Dendritic cell treated with granulocyte-macrophage colony-stimulating factor and Interleukin-4, amounts not matched to agents 40 ng/mL and 50 ng/mL, for 4 days (primary cell): ENCODE results near the gene FIBCD1.

Experiments used
- H3K27ac Mint-ChIP-seq: one replicate; pipeline ENCODE4 v1.8.0; 2022; ENCODE audit warnings: mild to moderate bottlenecking, mixed read lengths
- H3K27me3 Mint-ChIP-seq: one replicate; pipeline ENCODE4 v1.8.0; 2022; ENCODE audit warnings: mild to moderate bottlenecking, mixed read lengths
- H3K36me3 Mint-ChIP-seq: one replicate; pipeline ENCODE4 v1.8.0; 2022; ENCODE audit warnings: low read depth, mixed read lengths
- H3K4me1 Mint-ChIP-seq: one replicate; pipeline ENCODE4 v1.8.0; 2022; ENCODE audit warnings: low read depth, mixed read lengths
- H3K4me3 Mint-ChIP-seq: one replicate; pipeline ENCODE4 v1.8.0; 2022; ENCODE audit warnings: mild to moderate bottlenecking, moderate library complexity, mixed read lengths
- H3K9me3 Mint-ChIP-seq: one replicate; pipeline ENCODE4 v1.8.0; 2022; ENCODE audit warnings: mixed read lengths
- intact Hi-C: fragments of 100-400 bp; cut with micrococcal nuclease; formaldehyde crosslinking; loops from one replicate; pipeline ENCODE4 v1.15.0; 2022

FIBCD1 gene

GRCh38 chr9:130932255-130933079 is 6.6 kb downstream of the FIBCD1 start:
- Mint-ChIP-seq H3K4me1 (no peaks in the 10 kb centered on the region), H3K9me3 (no peaks in the 10 kb centered on the region), H3K4me3 (no peak overlapping the region), H3K27me3 (peaks cover 61% of the 10 kb centered on the region), H3K27ac (no peak overlapping the region), H3K36me3 (no peaks in the 10 kb centered on the region)
- intact Hi-C loops: no loop called here

DNA sequence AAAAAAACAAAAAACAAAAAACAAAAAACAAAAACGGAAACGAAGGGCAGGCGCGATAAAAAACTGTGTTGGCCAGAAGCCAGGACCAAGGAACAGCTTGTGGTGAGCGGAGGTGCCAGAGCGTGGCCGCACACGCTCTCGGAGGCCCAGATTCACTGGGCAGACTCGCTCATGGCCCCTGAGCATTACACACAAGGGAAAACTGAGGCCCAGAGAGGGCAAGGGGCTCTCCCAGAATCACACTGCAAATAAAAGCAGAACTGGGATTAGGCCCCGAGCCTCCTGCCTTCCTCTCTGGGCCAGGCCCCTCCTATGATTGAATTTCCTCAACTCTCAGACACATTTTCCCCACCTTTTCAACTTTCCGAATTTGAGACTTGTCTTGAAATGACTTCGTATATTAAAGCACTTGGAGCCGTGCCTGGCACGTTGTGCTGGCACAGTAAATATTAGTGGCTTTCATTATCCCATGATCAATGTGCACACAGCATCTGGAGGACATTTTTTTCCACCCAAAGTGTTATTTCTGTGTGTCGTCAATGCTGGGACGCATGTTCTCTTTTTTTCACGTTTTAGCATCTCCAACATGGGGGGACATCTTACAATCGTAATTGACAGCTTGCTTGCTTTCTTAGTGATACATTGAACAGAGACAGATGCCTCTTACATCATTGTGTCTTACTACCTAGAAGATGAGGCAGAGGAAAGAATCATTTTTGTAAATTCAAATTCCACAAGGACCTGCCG is 7.4 kb downstream of the FIBCD1 start:
- Mint-ChIP-seq H3K27ac (no peak overlapping the region), H3K36me3 (no peaks in the 10 kb centered on the region), H3K9me3 (no peaks in the 10 kb centered on the region), H3K27me3 (peaks cover 53% of the 10 kb centered on the region), H3K4me1 (no peaks in the 10 kb centered on the region), H3K4me3 (no peak overlapping the region)
- intact Hi-C loops: no loop called here

DNA sequence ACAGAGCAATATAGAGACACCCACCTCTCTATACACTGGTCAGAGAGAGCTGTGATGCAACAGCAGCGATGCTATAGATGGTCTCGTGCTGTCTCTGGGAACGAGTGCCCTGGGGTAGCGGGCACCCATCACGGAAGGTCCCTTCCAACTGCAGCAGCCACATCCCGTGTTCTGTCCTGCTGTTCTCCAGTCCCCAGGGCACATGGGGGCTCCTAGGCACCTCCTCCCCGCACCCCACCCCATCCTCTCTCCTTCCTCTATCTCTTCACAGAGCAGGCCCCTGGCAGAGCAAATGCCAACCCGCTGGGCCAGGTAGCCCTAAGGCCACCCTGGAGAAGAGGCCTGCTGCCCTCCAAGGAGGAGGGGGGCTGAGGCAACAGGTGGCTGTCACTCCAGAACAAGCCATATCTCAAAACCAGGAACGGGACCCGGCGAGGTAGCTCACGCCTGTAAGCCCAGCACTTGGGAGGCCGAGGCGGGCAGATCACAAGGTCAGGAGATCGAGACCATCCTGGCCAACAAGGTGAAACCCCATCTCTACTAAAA is 8.2 kb downstream of the FIBCD1 start:
- no peak overlapping the region for H3K27ac Mint-ChIP-seq
- H3K4me1 Mint-ChIP-seq: peaks cover 5% of the 10 kb centered on the region
- no peak overlapping the region for H3K4me3 Mint-ChIP-seq
- intact Hi-C loops: no loop called here
- H3K27me3 Mint-ChIP-seq: peaks cover 46% of the 10 kb centered on the region
- no peaks in the 10 kb centered on the region for H3K36me3 Mint-ChIP-seq
- no peaks in the 10 kb centered on the region for H3K9me3 Mint-ChIP-seq

DNA sequence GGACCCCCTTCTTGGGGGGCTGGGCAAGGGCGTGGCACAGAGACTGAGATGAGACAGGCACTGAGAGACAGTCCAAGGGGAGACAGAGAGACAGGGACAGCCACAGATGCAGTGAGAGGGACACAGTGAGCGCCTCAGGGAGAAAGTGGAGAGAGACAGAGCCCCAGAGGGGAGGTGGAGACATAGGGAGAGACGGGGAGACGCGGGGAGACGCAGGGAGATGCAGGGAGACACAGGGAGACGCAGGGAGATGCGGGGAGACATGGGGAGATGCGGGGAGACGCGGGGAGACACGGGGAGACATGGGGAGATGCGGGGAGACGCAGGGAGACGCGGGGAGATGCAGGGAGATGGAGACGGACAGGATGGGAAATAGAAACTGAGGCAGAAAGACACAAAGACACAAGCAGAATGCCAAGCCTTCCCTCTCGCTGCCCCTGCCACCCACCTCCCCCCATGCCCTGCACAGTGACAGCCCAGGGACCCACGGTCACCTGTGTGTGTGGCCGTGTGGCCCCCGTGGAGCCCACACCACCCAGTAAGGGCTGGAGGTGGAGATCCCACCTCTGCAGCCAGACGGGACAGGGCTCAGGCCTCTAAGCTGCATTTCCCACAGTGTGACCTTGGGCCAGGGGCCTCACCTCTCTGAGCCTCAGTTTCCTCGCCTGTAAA is 8.8 kb downstream of the FIBCD1 start:
- Mint-ChIP-seq H3K27ac (no peak overlapping the region), H3K9me3 (no peaks in the 10 kb centered on the region), H3K4me1 (peaks cover 6% of the 10 kb centered on the region), H3K4me3 (no peak overlapping the region), H3K36me3 (no peaks in the 10 kb centered on the region), H3K27me3 (peaks cover 42% of the 10 kb centered on the region)
- intact Hi-C loops: no loop called here

DNA sequence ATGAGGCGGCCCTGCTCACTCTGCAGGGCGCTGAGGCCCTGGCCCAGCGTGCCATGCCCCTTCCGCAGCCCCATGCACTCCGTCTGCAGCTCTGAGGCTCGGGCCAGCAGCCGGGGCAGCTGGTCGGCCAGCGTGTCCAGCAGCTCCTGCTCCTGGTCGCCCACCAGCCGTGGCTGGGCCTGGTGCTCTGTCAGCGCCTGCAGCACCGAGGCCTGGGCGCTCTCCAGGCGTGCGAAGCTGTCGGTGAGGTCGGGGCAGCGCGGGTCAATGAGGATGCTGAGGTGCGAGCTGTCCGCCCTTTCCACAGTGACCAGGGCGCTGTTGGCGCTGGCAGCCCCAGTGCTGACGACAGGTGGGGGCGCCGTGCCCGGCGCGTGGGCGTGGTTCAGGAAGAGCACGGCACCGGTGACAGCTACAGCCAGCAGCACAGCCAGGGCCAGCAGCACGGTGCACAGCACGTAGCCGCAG is 9.4 kb downstream of the FIBCD1 start:
- peaks cover 39% of the 10 kb centered on the region for H3K27me3 Mint-ChIP-seq
- H3K9me3 Mint-ChIP-seq: no peaks in the 10 kb centered on the region
- intact Hi-C loops: no loop called here
- peaks cover 6% of the 10 kb centered on the region for H3K4me1 Mint-ChIP-seq
- no peaks in the 10 kb centered on the region for H3K36me3 Mint-ChIP-seq
- no peak overlapping the region for H3K4me3 Mint-ChIP-seq
- H3K27ac Mint-ChIP-seq: no peak overlapping the region

- intact Hi-C loops: no loop called here
Observed at GRCh38 chr9:130927995-130928900, 10.8 kb downstream of the FIBCD1 start.

GRCh38 chr9:130927338-130927737 is 11.7 kb downstream of the FIBCD1 start:
- no peaks in the 10 kb centered on the region for H3K9me3 Mint-ChIP-seq
- H3K27ac Mint-ChIP-seq: no peak overlapping the region
- H3K4me1 Mint-ChIP-seq: peaks cover 6% of the 10 kb centered on the region
- H3K27me3 Mint-ChIP-seq: peaks cover 24% of the 10 kb centered on the region
- intact Hi-C loops: no loop called here
- H3K4me3 Mint-ChIP-seq: no peak overlapping the region
- H3K36me3 Mint-ChIP-seq: no peaks in the 10 kb centered on the region

More at GRCh38 chr9:130927995-130928900, 10.8 kb downstream of the FIBCD1 start:
- H3K36me3 Mint-ChIP-seq: no peaks in the 10 kb centered on the region
- H3K9me3 Mint-ChIP-seq: no peaks in the 10 kb centered on the region
- no peak overlapping the region for H3K27ac Mint-ChIP-seq
- no peak overlapping the region for H3K4me3 Mint-ChIP-seq
- peaks cover 6% of the 10 kb centered on the region for H3K4me1 Mint-ChIP-seq
- H3K27me3 Mint-ChIP-seq: peaks cover 27% of the 10 kb centered on the region

GRCh38 chr9:130925050-130925678 is 13.9 kb downstream of the FIBCD1 start:
- H3K36me3 Mint-ChIP-seq: no peaks in the 10 kb centered on the region
- no peaks in the 10 kb centered on the region for H3K9me3 Mint-ChIP-seq

DNA sequence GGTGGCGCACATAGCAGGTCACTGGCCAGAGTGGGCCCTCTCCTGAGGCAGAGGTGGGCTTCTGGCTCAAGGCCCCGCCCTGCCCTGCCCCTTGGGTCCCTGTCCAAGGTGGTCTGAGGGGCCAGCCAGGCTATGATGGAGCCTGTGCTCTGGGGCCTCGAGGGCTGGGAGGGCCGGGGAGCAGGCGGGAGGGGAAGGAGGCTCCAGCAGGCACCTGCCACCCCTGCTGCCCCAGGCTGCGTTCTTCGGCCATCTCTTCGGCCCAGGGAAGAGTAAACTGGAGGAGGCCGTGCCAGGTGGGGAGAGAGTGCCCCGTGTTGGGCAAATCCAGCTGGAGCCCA is 14.6 kb downstream of the FIBCD1 start:
- Mint-ChIP-seq H3K9me3 (no peaks in the 10 kb centered on the region), H3K27me3 (peaks cover 19% of the 10 kb centered on the region), H3K4me1 (peaks cover 6% of the 10 kb centered on the region), H3K27ac (no peak overlapping the region), H3K4me3 (no peak overlapping the region), H3K36me3 (no peaks in the 10 kb centered on the region)
- intact Hi-C loops: no loop called here

More at GRCh38 chr9:130925050-130925678, 13.9 kb downstream of the FIBCD1 start:
- intact Hi-C loops: no loop called here
- Mint-ChIP-seq H3K27ac (no peak overlapping the region), H3K4me1 (peaks cover 6% of the 10 kb centered on the region), H3K27me3 (peaks cover 18% of the 10 kb centered on the region), H3K4me3 (no peak overlapping the region)

DNA sequence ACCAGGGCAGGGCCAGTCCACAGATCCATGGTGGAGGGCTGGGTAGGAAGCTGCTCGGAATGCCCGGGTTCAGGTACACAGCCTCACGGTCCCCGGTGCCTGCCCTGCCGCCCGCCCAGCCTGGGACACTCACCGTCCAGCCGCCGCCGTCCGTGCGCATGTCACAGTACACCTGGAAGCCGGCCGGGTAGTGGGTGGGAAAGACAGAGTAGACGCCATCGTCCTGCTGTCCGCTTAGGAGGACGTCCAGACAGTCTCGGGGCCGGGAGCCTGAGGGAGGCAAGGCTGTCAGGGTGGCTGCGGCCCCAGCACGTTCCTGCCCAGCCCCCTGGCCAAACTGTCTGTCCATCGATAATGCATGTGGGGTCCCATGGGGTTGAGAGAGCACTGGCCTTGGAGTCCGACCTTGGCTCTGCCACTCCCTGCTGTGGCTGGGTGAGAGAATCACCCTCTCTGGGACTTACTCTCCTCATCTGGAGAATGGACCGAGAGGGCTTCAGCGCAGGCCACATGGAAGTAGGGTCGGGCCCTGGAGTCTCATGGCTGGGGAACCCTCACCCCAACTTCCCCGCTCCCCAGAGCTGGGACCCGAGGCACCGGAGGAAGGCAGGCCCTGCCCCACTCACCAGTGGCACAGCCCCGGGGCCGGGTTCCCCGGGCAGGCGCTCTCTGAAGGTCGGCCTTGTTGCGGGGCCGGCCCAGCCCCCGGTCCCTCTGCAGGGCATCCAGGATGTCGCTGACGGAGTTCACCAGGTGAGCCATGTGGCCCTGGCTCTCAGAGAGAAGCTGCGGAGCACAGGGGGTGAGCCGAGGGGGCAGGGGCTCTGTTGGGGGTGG is 15.2 kb downstream of the FIBCD1 start:
- intact Hi-C loops: no loop called here
- no peaks in the 10 kb centered on the region for H3K9me3 Mint-ChIP-seq

DNA sequence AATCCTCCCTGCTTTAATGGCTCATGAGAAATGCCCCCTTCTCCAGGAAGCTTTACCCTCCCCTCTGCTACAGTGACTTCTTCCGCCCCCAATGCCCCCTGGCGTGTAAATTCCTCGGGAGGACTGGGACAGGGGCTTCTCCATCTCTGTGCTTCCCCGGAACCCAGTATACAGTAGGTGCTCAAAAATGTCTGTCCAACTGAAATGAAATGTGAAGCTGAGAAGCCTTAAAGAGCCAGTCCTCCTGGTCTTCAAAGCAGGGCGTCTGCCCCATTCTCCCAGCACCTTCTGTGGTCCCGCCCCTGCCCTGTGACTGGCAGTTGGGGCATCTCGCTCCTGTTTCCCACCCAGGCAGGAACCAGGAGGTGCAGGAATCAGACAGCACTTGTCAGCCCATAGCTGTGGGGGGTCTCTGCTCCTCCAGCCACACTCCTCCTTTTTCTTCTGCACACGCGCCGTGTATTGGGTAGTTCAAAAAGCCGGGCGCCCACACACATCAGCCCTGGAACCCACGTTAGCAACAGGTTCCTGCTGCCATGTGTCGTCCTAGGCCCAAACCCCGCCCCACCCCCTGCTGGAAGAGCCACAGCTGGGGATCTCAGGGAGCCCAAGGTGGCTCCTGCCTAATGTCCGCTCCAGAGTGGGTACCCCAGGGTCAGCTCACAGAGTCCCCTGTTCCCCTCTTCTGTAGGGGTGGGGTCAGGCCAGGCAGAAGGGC is 16.0 kb downstream of the FIBCD1 start:
- no peak overlapping the region for H3K4me3 Mint-ChIP-seq
- no peaks in the 10 kb centered on the region for H3K9me3 Mint-ChIP-seq
- intact Hi-C loops: no loop called here
- no peak overlapping the region for H3K27ac Mint-ChIP-seq
- peaks cover 6% of the 10 kb centered on the region for H3K4me1 Mint-ChIP-seq
- no peaks in the 10 kb centered on the region for H3K36me3 Mint-ChIP-seq
- H3K27me3 Mint-ChIP-seq: peaks cover 23% of the 10 kb centered on the region

More for the DNA sequence above, 15.2 kb downstream of the FIBCD1 start:
- peaks cover 6% of the 10 kb centered on the region for H3K4me1 Mint-ChIP-seq
- peaks cover 22% of the 10 kb centered on the region for H3K27me3 Mint-ChIP-seq
- H3K27ac Mint-ChIP-seq: no peak overlapping the region
- H3K4me3 Mint-ChIP-seq: no peak overlapping the region
- H3K36me3 Mint-ChIP-seq: no peaks in the 10 kb centered on the region
